ENCODE results near the gene OR52D1.

DNA sequence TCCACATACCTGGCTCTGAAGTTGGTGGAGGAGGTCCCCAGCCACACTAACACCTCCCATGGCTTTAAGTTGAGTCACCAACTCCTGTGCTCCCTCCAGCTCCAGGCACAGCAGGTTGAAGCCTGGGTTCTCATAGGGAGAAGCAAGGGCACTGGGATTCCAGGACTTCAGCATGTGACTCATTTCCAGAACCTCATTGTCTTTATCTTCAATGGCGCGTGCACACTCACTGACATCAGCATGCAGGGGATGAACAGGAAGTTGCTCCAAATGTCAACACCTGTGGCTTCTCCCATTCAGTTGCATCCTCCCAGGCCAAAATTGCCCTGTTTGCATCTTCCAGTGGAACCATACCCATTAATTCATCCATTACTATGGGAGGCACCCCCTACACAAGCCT lies 33.8 kb downstream of the OR52D1 start:
- TF ChIP-seq EZH2 (IDR thresholded peaks at IDR 0.05; ENCODE audit: borderline replicate concordance, low read length) = no peak
- TF ChIP-seq, protein P1, sequence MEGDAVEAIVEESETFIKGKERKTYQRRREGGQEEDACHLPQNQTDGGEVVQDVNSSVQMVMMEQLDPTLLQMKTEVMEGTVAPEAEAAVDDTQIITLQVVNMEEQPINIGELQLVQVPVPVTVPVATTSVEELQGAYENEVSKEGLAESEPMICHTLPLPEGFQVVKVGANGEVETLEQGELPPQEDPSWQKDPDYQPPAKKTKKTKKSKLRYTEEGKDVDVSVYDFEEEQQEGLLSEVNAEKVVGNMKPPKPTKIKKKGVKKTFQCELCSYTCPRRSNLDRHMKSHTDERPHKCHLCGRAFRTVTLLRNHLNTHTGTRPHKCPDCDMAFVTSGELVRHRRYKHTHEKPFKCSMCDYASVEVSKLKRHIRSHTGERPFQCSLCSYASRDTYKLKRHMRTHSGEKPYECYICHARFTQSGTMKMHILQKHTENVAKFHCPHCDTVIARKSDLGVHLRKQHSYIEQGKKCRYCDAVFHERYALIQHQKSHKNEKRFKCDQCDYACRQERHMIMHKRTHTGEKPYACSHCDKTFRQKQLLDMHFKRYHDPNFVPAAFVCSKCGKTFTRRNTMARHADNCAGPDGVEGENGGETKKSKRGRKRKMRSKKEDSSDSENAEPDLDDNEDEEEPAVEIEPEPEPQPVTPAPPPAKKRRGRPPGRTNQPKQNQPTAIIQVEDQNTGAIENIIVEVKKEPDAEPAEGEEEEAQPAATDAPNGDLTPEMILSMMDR (IDR thresholded peaks at IDR 0.05; ENCODE audit: low read length) = no peak

All from OCI-LY1 (cell line).